Muscle of leg (tissue), 11 donors: Measurements from ENCODE around the gene FAM163B. TPM values are rescaled to one million over a fixed set of nuclear protein-coding genes. Genes with fewer than 3 reads are reported as not detected.

Experiments used
- DNase-seq: peaks from one replicate; pipeline ENCODE4 v3.0.0; 2013
- H3K27ac ChIP-seq: one replicate; pipeline ENCODE4 v1.5.1; 2013; ENCODE audit warnings: mild to moderate bottlenecking, low read length, control low read depth
- H3K27me3 ChIP-seq: one replicate; pipeline ENCODE4 v1.6.1; 2013; ENCODE audit warnings: low read length; ENCODE audit not compliant: control insufficient read depth, insufficient read depth
- H3K36me3 ChIP-seq: one replicate; pipeline ENCODE4 v1.6.1; 2013; ENCODE audit warnings: low read length; ENCODE audit not compliant: control insufficient read depth, insufficient read depth
- H3K4me1 ChIP-seq: one replicate; pipeline ENCODE4 v1.6.1; 2013; ENCODE audit warnings: low read length; ENCODE audit not compliant: control insufficient read depth, insufficient read depth
- H3K4me3 ChIP-seq: one replicate; pipeline ENCODE4 v1.5.1; 2013; ENCODE audit warnings: low read length, control low read depth
- H3K9me3 ChIP-seq: replicated peaks from 2 replicates; pipeline ENCODE4 v1.6.1; 2013; ENCODE audit warnings: low read depth, low read length; ENCODE audit not compliant: control insufficient read depth
- WGBS: methylation state at CpG from one replicate; pipeline ENCODE4 v1.1.5; 2013; ENCODE audit warnings: missing lambda C conversion rate; ENCODE audit not compliant: insufficient coverage; 5-methylcytosine and 5-hydroxymethylcytosine counted together
- polyA plus RNA-seq, 8 donors: library from polyadenylated mRNA; unstranded; fragments of 120-200 nt; gene quantifications; one replicate each; pipeline versions ENCODE4 v1.2.1 to v1.2.3, GENCODE V29; 2013; ENCODE audit warnings: inconsistent platforms in 1 of 8, low replicate concordance in 1 of 8; ENCODE audit not compliant: insufficient read length in 8 of 8, insufficient read depth in 1 of 8
- total RNA-seq: library from RNA; stranded (reverse); fragments of 120-200 nt; gene quantifications from one replicate; pipeline ENCODE4 v1.2.4, GENCODE V29; 2013

The FAM163B gene
- total and polyA plus RNA-seq, 9 donors: 0.13 to 0.36 (median 0.18) TPM; not detected in 6

- no peak overlapping the region for H3K27ac ChIP-seq
- WGBS: 79% methylated on average over 12 of the region's 15 CpGs
- H3K36me3 ChIP-seq: peaks cover 9% of the 10 kb centered on the region
- H3K9me3 ChIP-seq: no peaks in the 10 kb centered on the region
- no peak overlapping the region for H3K4me3 ChIP-seq
- peaks cover 43% of the 10 kb centered on the region for H3K4me1 ChIP-seq
- no peak for DNase-seq
- H3K27me3 ChIP-seq: peaks cover 16% of the 10 kb centered on the region
Measured at GRCh38 chr9:133560311-133560710, 48.9 kb downstream of the FAM163B start.

GRCh38 chr9:133558191-133559126 is 50.7 kb downstream of the FAM163B start:
- peak; percentile 63 for DNase-seq
- Histone ChIP-seq H3K27ac (peak overlapping the region; percentile 37), H3K4me3 (no peak overlapping the region), H3K36me3 (peaks cover 9% of the 10 kb centered on the region), H3K4me1 (peaks cover 34% of the 10 kb centered on the region), H3K27me3 (peaks cover 8% of the 10 kb centered on the region), H3K9me3 (no peaks in the 10 kb centered on the region)
- WGBS: 35% methylated on average over 27 of the region's 31 CpGs

- H3K4me3 ChIP-seq: no peak overlapping the region
- no peak overlapping the region for H3K27ac ChIP-seq
- no peak for DNase-seq
- H3K4me1 ChIP-seq: peaks cover 28% of the 10 kb centered on the region
- H3K27me3 ChIP-seq: peaks cover 2% of the 10 kb centered on the region
- no peaks in the 10 kb centered on the region for H3K9me3 ChIP-seq
- 93% methylated on average over 4 of the region's 9 CpGs for WGBS
- peaks cover 9% of the 10 kb centered on the region for H3K36me3 ChIP-seq
Measured at GRCh38 chr9:133557581-133557980, 51.6 kb downstream of the FAM163B start.

GRCh38 chr9:133556354-133556753 is 52.8 kb downstream of the FAM163B start:
- peaks cover 28% of the 10 kb centered on the region for H3K4me1 ChIP-seq
- no peak overlapping the region for H3K4me3 ChIP-seq
- DNase-seq: no peak
- peaks cover 2% of the 10 kb centered on the region for H3K27me3 ChIP-seq
- H3K9me3 ChIP-seq: no peaks in the 10 kb centered on the region
- WGBS: 85% methylated on average over 5 of the region's 5 CpGs
- peaks cover 9% of the 10 kb centered on the region for H3K36me3 ChIP-seq
- H3K27ac ChIP-seq: no peak overlapping the region

- peaks cover 18% of the 10 kb centered on the region for H3K4me1 ChIP-seq
- 87% methylated on average over 8 of the region's 8 CpGs for WGBS
- H3K36me3 ChIP-seq: peaks cover 9% of the 10 kb centered on the region
- peaks cover 2% of the 10 kb centered on the region for H3K27me3 ChIP-seq
- H3K27ac ChIP-seq: no peak overlapping the region
- H3K9me3 ChIP-seq: no peaks in the 10 kb centered on the region
- DNase-seq: no peak
- no peak overlapping the region for H3K4me3 ChIP-seq
Measured at GRCh38 chr9:133554729-133555128, 54.5 kb downstream of the FAM163B start.

GRCh38 chr9:133553973-133554713 is 55.0 kb downstream of the FAM163B start:
- 70% methylated on average over 25 of the region's 31 CpGs for WGBS
- Histone ChIP-seq H3K4me1 (peaks cover 17% of the 10 kb centered on the region), H3K4me3 (no peak overlapping the region), H3K27me3 (peaks cover 4% of the 10 kb centered on the region), H3K36me3 (peaks cover 9% of the 10 kb centered on the region), H3K9me3 (no peaks in the 10 kb centered on the region), H3K27ac (no peak overlapping the region)
- no peak for DNase-seq

- DNase-seq: no peak
- WGBS: 90% methylated on average over 9 of the region's 10 CpGs
- peaks cover 9% of the 10 kb centered on the region for H3K36me3 ChIP-seq
- peaks cover 6% of the 10 kb centered on the region for H3K4me1 ChIP-seq
- H3K27me3 ChIP-seq: peaks cover 4% of the 10 kb centered on the region
- no peak overlapping the region for H3K4me3 ChIP-seq
- no peaks in the 10 kb centered on the region for H3K9me3 ChIP-seq
- H3K27ac ChIP-seq: no peak overlapping the region
Measured at GRCh38 chr9:133553123-133553522, 56.1 kb downstream of the FAM163B start.

GRCh38 chr9:133552236-133552635 is 57.0 kb downstream of the FAM163B start:
- peaks cover 9% of the 10 kb centered on the region for H3K36me3 ChIP-seq
- WGBS: 79% methylated on average over 3 of the region's 8 CpGs
- peaks cover 4% of the 10 kb centered on the region for H3K27me3 ChIP-seq
- H3K9me3 ChIP-seq: no peaks in the 10 kb centered on the region
- H3K4me1 ChIP-seq: no peaks in the 10 kb centered on the region
- H3K27ac ChIP-seq: no peak overlapping the region
- DNase-seq: no peak
- no peak overlapping the region for H3K4me3 ChIP-seq

- H3K36me3 ChIP-seq: peaks cover 7% of the 10 kb centered on the region
- no CpG with 5 or more reads among the region's 7 CpGs for WGBS
- no peak overlapping the region for H3K27ac ChIP-seq
- H3K27me3 ChIP-seq: peaks cover 4% of the 10 kb centered on the region
- H3K9me3 ChIP-seq: no peaks in the 10 kb centered on the region
- no peak for DNase-seq
- H3K4me3 ChIP-seq: no peak overlapping the region
- H3K4me1 ChIP-seq: peaks cover 3% of the 10 kb centered on the region
Measured at GRCh38 chr9:133551446-133551845, 57.7 kb downstream of the FAM163B start.

- 90% methylated on average over 15 of the region's 15 CpGs for WGBS
Measured at GRCh38 chr9:133547116-133547515, 62.1 kb downstream of the FAM163B start.

More at GRCh38 chr9:133547116-133547515, 62.1 kb downstream of the FAM163B start:
- H3K27me3 ChIP-seq: peaks cover 6% of the 10 kb centered on the region
- H3K4me1 ChIP-seq: peaks cover 24% of the 10 kb centered on the region
- H3K27ac ChIP-seq: no peak overlapping the region
- no peak overlapping the region for H3K4me3 ChIP-seq
- H3K36me3 ChIP-seq: no peaks in the 10 kb centered on the region
- DNase-seq: no peak
- no peaks in the 10 kb centered on the region for H3K9me3 ChIP-seq
